Measurements from ENCODE around the gene DDX42. TPM values are rescaled to one million over a fixed set of nuclear protein-coding genes. Genes with fewer than 3 reads are reported as not detected.

The DDX42 gene
- total and polyA plus RNA-seq, 2 experiments from 2014 or later, result 37.2 to 52.6 TPM

- H3K4me1 ChIP-seq (ENCODE audit: insufficient read depth), result peaks cover 8% of the 10 kb centered on the region
- no peak overlapping the region for H3K27ac ChIP-seq
- H4K20me1 ChIP-seq (ENCODE audit: insufficient read depth), result no peaks in the 10 kb centered on the region
- H3K27me3 ChIP-seq (replicated peaks; ENCODE audit: insufficient read depth), result no peaks in the 10 kb centered on the region
- peaks cover 49% of the 10 kb centered on the region for H3K79me2 ChIP-seq (ENCODE audit: insufficient read depth)
- in situ Hi-C loops (cut with MboI), result no loop called here
- no peak overlapping the region for H3K4me2 ChIP-seq (ENCODE audit: unreplicated experiment)
- H3K36me3 ChIP-seq (ENCODE audit: low read depth), result peaks cover 38% of the 10 kb centered on the region
- H3K9me2 ChIP-seq (ENCODE audit: insufficient read depth), result no peaks in the 10 kb centered on the region
- H2AFZ ChIP-seq, result no peak overlapping the region
- 87 to 90% methylated on average over 15 of the region's 15 CpGs for WGBS, 2 experiments (ENCODE audit: low coverage in 1 of 2, low lambda C conversion rate in 2 of 2, missing lambda C conversion rate in 2 of 2)
- TF ChIP-seq EZH2phosphoT487 (IDR thresholded peaks at IDR 0.05; ENCODE audit: insufficient read depth, low read depth) (no peak), EZH2 (IDR thresholded peaks at IDR 0.05; ENCODE audit: insufficient read depth, poor library complexity, severe bottlenecking) (no peak)
- no peak overlapping the region for H3K9ac ChIP-seq
- no peaks in the 10 kb centered on the region for H3K9me3 ChIP-seq (ENCODE audit: low read depth)
- no peak for DNase-seq
- no peak overlapping the region for H3K4me3 ChIP-seq
- H3F3A ChIP-seq (ENCODE audit: insufficient read depth), result peaks cover 40% of the 10 kb centered on the region
These were observed 57.0 kb downstream of the DDX42 start for GRCh38 chr17:63830904-63831491.

- Histone ChIP-seq H3K4me2 (ENCODE audit: unreplicated experiment) (no peak overlapping the region), H3K9me2 (ENCODE audit: insufficient read depth) (no peaks in the 10 kb centered on the region), H3F3A (ENCODE audit: insufficient read depth) (peaks cover 40% of the 10 kb centered on the region), H3K9me3 (ENCODE audit: low read depth) (no peaks in the 10 kb centered on the region), H3K27me3 (replicated peaks; ENCODE audit: insufficient read depth) (no peaks in the 10 kb centered on the region), H3K4me1 (ENCODE audit: insufficient read depth) (peaks cover 8% of the 10 kb centered on the region), H4K20me1 (ENCODE audit: insufficient read depth) (no peaks in the 10 kb centered on the region), H3K4me3 (no peak overlapping the region), H3K9ac (no peak overlapping the region), H3K27ac (no peak overlapping the region), H3K79me2 (ENCODE audit: insufficient read depth) (peaks cover 49% of the 10 kb centered on the region), H2AFZ (no peak overlapping the region), H3K36me3 (ENCODE audit: low read depth) (peaks cover 38% of the 10 kb centered on the region)
- DNase-seq, result no peak
- TF ChIP-seq EZH2 (IDR thresholded peaks at IDR 0.05; ENCODE audit: insufficient read depth, poor library complexity, severe bottlenecking) (no peak), EZH2phosphoT487 (IDR thresholded peaks at IDR 0.05; ENCODE audit: insufficient read depth, low read depth) (no peak)
- in situ Hi-C loops (cut with MboI), result no loop called here
- WGBS, 2 experiments (ENCODE audit: low coverage in 1 of 2, low lambda C conversion rate in 2 of 2, missing lambda C conversion rate in 2 of 2), result 85 to 88% methylated on average over 8 of the region's 8 CpGs
These were observed 57.5 kb downstream of the DDX42 start for GRCh38 chr17:63831505-63831904.

- no peak for DNase-seq
- Histone ChIP-seq H3F3A (ENCODE audit: insufficient read depth) (peaks cover 40% of the 10 kb centered on the region), H3K9me3 (ENCODE audit: low read depth) (no peaks in the 10 kb centered on the region), H3K27me3 (replicated peaks; ENCODE audit: insufficient read depth) (no peaks in the 10 kb centered on the region), H3K4me2 (ENCODE audit: unreplicated experiment) (no peak overlapping the region), H3K4me3 (no peak overlapping the region), H4K20me1 (ENCODE audit: insufficient read depth) (no peaks in the 10 kb centered on the region), H3K9me2 (ENCODE audit: insufficient read depth) (no peaks in the 10 kb centered on the region), H3K27ac (no peak overlapping the region), H3K36me3 (ENCODE audit: low read depth) (peaks cover 38% of the 10 kb centered on the region), H2AFZ (no peak overlapping the region), H3K9ac (no peak overlapping the region), H3K79me2 (ENCODE audit: insufficient read depth) (peaks cover 52% of the 10 kb centered on the region), H3K4me1 (ENCODE audit: insufficient read depth) (peaks cover 8% of the 10 kb centered on the region)
- in situ Hi-C loops (cut with MboI), result no loop called here
- TF ChIP-seq EZH2phosphoT487 (IDR thresholded peaks at IDR 0.05; ENCODE audit: insufficient read depth, low read depth) (no peak), EZH2 (IDR thresholded peaks at IDR 0.05; ENCODE audit: insufficient read depth, poor library complexity, severe bottlenecking) (no peak)
- 90 to 93% methylated on average over 5 of the region's 5 CpGs for whole genome bisulfite sequencing, 2 experiments (ENCODE audit: low coverage in 1 of 2, low lambda C conversion rate in 2 of 2, missing lambda C conversion rate in 2 of 2)
These were observed 58.0 kb downstream of the DDX42 start for GRCh38 chr17:63832014-63832413.

GRCh38 chr17:63832455-63832854 is 58.5 kb downstream of the DDX42 start:
- Histone ChIP-seq H4K20me1 (ENCODE audit: insufficient read depth) (no peaks in the 10 kb centered on the region), H3K9me2 (ENCODE audit: insufficient read depth) (no peaks in the 10 kb centered on the region), H3K4me2 (ENCODE audit: unreplicated experiment) (no peak overlapping the region), H3K4me3 (no peak overlapping the region), H3K27ac (no peak overlapping the region), H3K79me2 (ENCODE audit: insufficient read depth) (peaks cover 57% of the 10 kb centered on the region), H3K27me3 (replicated peaks; ENCODE audit: insufficient read depth) (no peaks in the 10 kb centered on the region), H2AFZ (no peak overlapping the region), H3F3A (ENCODE audit: insufficient read depth) (peaks cover 40% of the 10 kb centered on the region), H3K9ac (no peak overlapping the region), H3K36me3 (ENCODE audit: low read depth) (peaks cover 38% of the 10 kb centered on the region), H3K4me1 (ENCODE audit: insufficient read depth) (peaks cover 8% of the 10 kb centered on the region), H3K9me3 (ENCODE audit: low read depth) (no peaks in the 10 kb centered on the region)
- TF ChIP-seq EZH2phosphoT487 (IDR thresholded peaks at IDR 0.05; ENCODE audit: insufficient read depth, low read depth) (no peak), EZH2 (IDR thresholded peaks at IDR 0.05; ENCODE audit: insufficient read depth, poor library complexity, severe bottlenecking) (no peak)
- in situ Hi-C loops (cut with MboI), result no loop called here
- no peak for DNase-seq
- 73 to 92% methylated on average over 2 of the region's 2 CpGs for WGBS, 2 experiments (ENCODE audit: low coverage in 1 of 2, low lambda C conversion rate in 2 of 2, missing lambda C conversion rate in 2 of 2)

Measured in GM23248 (cell line).